A673 (cell line): Measurements from ENCODE around the gene TFIP11. TPM values are rescaled to one million over a fixed set of nuclear protein-coding genes. Genes with fewer than 3 reads are reported as not detected.

Source experiments
- BruUV-seq: library from RNA; stranded (reverse); fragments of 400-500 nt; replicated peaks from 2 replicates; lab custom pipeline; 2021; lab: Mats Ljungman, UMichigan
- CTCF ChIA-PET: fragments of 300-600 bp; sonication (Branson Sonifier 250); formaldehyde crosslinking; loops from one replicate; lab custom pipeline; 2022; ENCODE audit warnings: antibody characterized with exemption; lab: Charles Lee
- POLR2A ChIA-PET: fragments of 300-600 bp; sonication (Branson Sonifier 250); formaldehyde crosslinking; loops from one replicate; lab custom pipeline; 2022; ENCODE audit warnings: antibody characterized with exemption; ENCODE audit not compliant: low non-redundant PET; lab: Charles Lee
- DNase-seq: peaks from one replicate; pipeline ENCODE4 v3.0.0-alpha.2; 2015; ENCODE audit warnings: low spot score
- H3K27ac ChIP-seq: fragments of 200-600 bp; sonication (generic); 2 replicates; pipeline ENCODE4 v1.5.1; 2016; ENCODE audit warnings: mixed run types, low read depth, mild to moderate bottlenecking, mixed read lengths, antibody characterized with exemption, low read length; ENCODE audit not compliant: poor library complexity, severe bottlenecking
- H3K27me3 ChIP-seq: fragments of 200-600 bp; sonication (generic); replicated peaks from 2 replicates; pipeline ENCODE4 v1.6.1; 2017; ENCODE audit warnings: mixed run types, low read depth, mild to moderate bottlenecking, mixed read lengths, antibody characterized with exemption, low read length; ENCODE audit not compliant: insufficient read depth, poor library complexity
- H3K36me3 ChIP-seq: fragments of 200-600 bp; sonication (generic); 2 replicates; pipeline ENCODE4 v1.6.1; 2016; ENCODE audit warnings: mixed run types, mild to moderate bottlenecking, mixed read lengths, antibody characterized with exemption, low read length; ENCODE audit not compliant: insufficient read depth, poor library complexity, severe bottlenecking
- H3K4me1 ChIP-seq: fragments of 200-600 bp; sonication (generic); 2 replicates; pipeline ENCODE4 v1.6.1; 2017; ENCODE audit warnings: mixed run types, mild to moderate bottlenecking, mixed read lengths, antibody characterized with exemption, low read length; ENCODE audit not compliant: insufficient read depth, poor library complexity, severe bottlenecking
- H3K4me3 ChIP-seq: fragments of 200-600 bp; sonication (generic); 2 replicates; pipeline ENCODE4 v1.5.1; 2016; ENCODE audit warnings: low read depth, mixed run types, mild to moderate bottlenecking, mixed read lengths, low read length; ENCODE audit not compliant: poor library complexity, severe bottlenecking
- H3K9me3 ChIP-seq: fragments of 200-600 bp; sonication (generic); 2 replicates; pipeline ENCODE4 v1.6.1; 2016; ENCODE audit warnings: mixed run types, low read depth, mild to moderate bottlenecking, mixed read lengths, antibody characterized with exemption, low read length; ENCODE audit not compliant: poor library complexity, severe bottlenecking
- CTCF ChIP-seq: fragments of 300-800, 200-600 bp; sonication (generic); conservative IDR thresholded peaks from 2 replicates; pipeline ENCODE4 v1.5.1; 2017; ENCODE audit warnings: low read depth, mild to moderate bottlenecking, antibody characterized with exemption, low read length, moderate library complexity, mixed read lengths
- EZH2 ChIP-seq: fragments of 200-600 bp; sonication (generic); IDR thresholded peaks from 2 replicates; pipeline ENCODE4 v1.6.1; 2017; ENCODE audit warnings: borderline replicate concordance, low read depth, mild to moderate bottlenecking, mixed read lengths, antibody characterized with exemption, low read length; ENCODE audit not compliant: poor library complexity, severe bottlenecking
- intact Hi-C: fragments of 100-400 bp; cut with micrococcal nuclease; formaldehyde crosslinking; loops from one replicate; pipeline ENCODE4 v1.10.0; 2022; ENCODE audit not compliant: unreplicated experiment
- total RNA-seq: library from RNA; stranded (reverse); gene quantifications from 2 replicates; pipeline ENCODE4 v1.2.3, GENCODE V29; 2021

Gene TFIP11
- total RNA-seq, 1 experiment from 2014 or later: 46.4 TPM

- peaks cover 45% of the 10 kb centered on the region for H3K36me3 ChIP-seq
- no peaks in the 10 kb centered on the region for H3K9me3 ChIP-seq
- ChIA-PET POLR2A (no interaction called here), CTCF (no interaction called here)
- intact Hi-C loops: no loop called here
- H3K27ac ChIP-seq: no peak overlapping the region
- DNase-seq: no peak
- H3K4me1 ChIP-seq: no peaks in the 10 kb centered on the region
- TF ChIP-seq CTCF (no peak), EZH2 (no peak)
- no TSS peak for BruUV-seq
- H3K27me3 ChIP-seq: no peaks in the 10 kb centered on the region
- no peak overlapping the region for H3K4me3 ChIP-seq
Observed at GRCh38 chr22:26457661-26458272, 54.5 kb downstream of the TFIP11 start.

- no peak overlapping the region for H3K4me3 ChIP-seq
- no peak overlapping the region for H3K27ac ChIP-seq
- no peaks in the 10 kb centered on the region for H3K27me3 ChIP-seq
- no TSS peak for BruUV-seq
- intact Hi-C loops: no loop called here
- TF ChIP-seq EZH2 (no peak), CTCF (no peak)
- peaks cover 11% of the 10 kb centered on the region for H3K4me1 ChIP-seq
- ChIA-PET CTCF (no interaction called here), POLR2A (no interaction called here)
- DNase-seq: no peak
- H3K36me3 ChIP-seq: peaks cover 41% of the 10 kb centered on the region
- H3K9me3 ChIP-seq: no peaks in the 10 kb centered on the region
Observed at GRCh38 chr22:26453812-26454500, 58.3 kb downstream of the TFIP11 start.

- CTCF ChIA-PET: no interaction called here
- POLR2A ChIA-PET: no interaction called here
Observed at GRCh38 chr22:26453216-26453615, 59.1 kb downstream of the TFIP11 start.

More at GRCh38 chr22:26453216-26453615, 59.1 kb downstream of the TFIP11 start:
- BruUV-seq: no TSS peak
- H3K27me3 ChIP-seq: no peaks in the 10 kb centered on the region
- TF ChIP-seq EZH2 (no peak), CTCF (no peak)
- no peaks in the 10 kb centered on the region for H3K9me3 ChIP-seq
- no peak overlapping the region for H3K4me3 ChIP-seq
- peaks cover 39% of the 10 kb centered on the region for H3K36me3 ChIP-seq
- H3K27ac ChIP-seq: no peak overlapping the region
- DNase-seq: no peak
- H3K4me1 ChIP-seq: peaks cover 11% of the 10 kb centered on the region
- intact Hi-C loops: no loop called here
